ENCODE measurements around the gene GLI1. TPM values are rescaled to one million over a fixed set of nuclear protein-coding genes. Genes with fewer than 3 reads are reported as not detected.
A peak's percentile ranks its signal among the peaks of the same experiment; 100 is the strongest.
"Not testable (repeated sequence)": the region's sequence is repeated elsewhere in the genome, so short reads cannot be mapped to it uniquely, and the experiment has no call there.

The GLI1 gene
- polyA plus RNA-seq, 1 donor (not counting 4 experiments of a cell fraction or from before 2014, with no cell fraction given) = 1.0 TPM

- H3K4me3 ChIP-seq (ENCODE audit: control insufficient read depth in 2 of 3, extremely low read depth in 1 of 3, insufficient read depth in 2 of 3, low read depth in 1 of 3, low read length in 3 of 3) = no peak overlapping the region
- H3K9me3 ChIP-seq (ENCODE audit: control insufficient read depth, low read depth, low read length) = no peaks in the 10 kb centered on the region
- H4K20me1 ChIP-seq (ENCODE audit: control insufficient read depth, extremely low read depth, insufficient read depth, low read length) = no peaks in the 10 kb centered on the region
- dilution Hi-C loops (cut with MboI; ENCODE audit: extremely low pct_ligation_motif_present, low sequenced_read_pairs) = no loop called here
- no peak overlapping the region for H3K9ac ChIP-seq (ENCODE audit: control insufficient read depth, extremely low read depth, insufficient read depth, low read length)
- H3K27me3 ChIP-seq (ENCODE audit: control insufficient read depth, extremely low read depth, insufficient read depth, low read length) = no peaks in the 10 kb centered on the region
- H3K27ac ChIP-seq (ENCODE audit: control insufficient read depth, insufficient read depth, low read length) = no peak overlapping the region
- H3K4me2 ChIP-seq (ENCODE audit: control insufficient read depth, extremely low read depth, insufficient read depth, low read depth, low read length) = no peak overlapping the region
- H3K4me1 ChIP-seq (ENCODE audit: control insufficient read depth, extremely low read depth, insufficient read depth, low read length) = peaks cover 9% of the 10 kb centered on the region
- TF ChIP-seq, protein P1, sequence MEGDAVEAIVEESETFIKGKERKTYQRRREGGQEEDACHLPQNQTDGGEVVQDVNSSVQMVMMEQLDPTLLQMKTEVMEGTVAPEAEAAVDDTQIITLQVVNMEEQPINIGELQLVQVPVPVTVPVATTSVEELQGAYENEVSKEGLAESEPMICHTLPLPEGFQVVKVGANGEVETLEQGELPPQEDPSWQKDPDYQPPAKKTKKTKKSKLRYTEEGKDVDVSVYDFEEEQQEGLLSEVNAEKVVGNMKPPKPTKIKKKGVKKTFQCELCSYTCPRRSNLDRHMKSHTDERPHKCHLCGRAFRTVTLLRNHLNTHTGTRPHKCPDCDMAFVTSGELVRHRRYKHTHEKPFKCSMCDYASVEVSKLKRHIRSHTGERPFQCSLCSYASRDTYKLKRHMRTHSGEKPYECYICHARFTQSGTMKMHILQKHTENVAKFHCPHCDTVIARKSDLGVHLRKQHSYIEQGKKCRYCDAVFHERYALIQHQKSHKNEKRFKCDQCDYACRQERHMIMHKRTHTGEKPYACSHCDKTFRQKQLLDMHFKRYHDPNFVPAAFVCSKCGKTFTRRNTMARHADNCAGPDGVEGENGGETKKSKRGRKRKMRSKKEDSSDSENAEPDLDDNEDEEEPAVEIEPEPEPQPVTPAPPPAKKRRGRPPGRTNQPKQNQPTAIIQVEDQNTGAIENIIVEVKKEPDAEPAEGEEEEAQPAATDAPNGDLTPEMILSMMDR (optimal IDR thresholded peaks at IDR 0.05 in 1 of 3, IDR thresholded peaks at IDR 0.05 in 1 of 3, conservative IDR thresholded peaks at IDR 0.05 in 1 of 3; ENCODE audit: extremely low read depth in 1 of 3, insufficient read depth in 2 of 3, low read length in 3 of 3) = peak in 1 of 3 experiments; percentile 33
- no peak for TF ChIP-seq EZH2 (IDR thresholded peaks at IDR 0.05; ENCODE audit: low read length)
- FAIRE-seq (no peak), DNase-seq (ENCODE audit: low read depth, low spot score) (no peak)
- no peak overlapping the region for H2AFZ ChIP-seq (ENCODE audit: control insufficient read depth, low read length)
- peaks cover 28% of the 10 kb centered on the region for H3K79me2 ChIP-seq (ENCODE audit: control insufficient read depth, insufficient read depth, low read length)
- H3K9me1 ChIP-seq (ENCODE audit: control insufficient read depth, extremely low read depth, insufficient read depth, low read length) = no peaks in the 10 kb centered on the region
- H3K36me3 ChIP-seq (ENCODE audit: control insufficient read depth in 2 of 2, extremely low read depth in 1 of 2, insufficient read depth in 2 of 2, low read length in 2 of 2) = peaks cover 22 to 26% of the 10 kb centered on the region in 2 experiments
These were observed 32.1 kb downstream of the GLI1 start for GRCh38 chr12:57491393-57492280.

DNA sequence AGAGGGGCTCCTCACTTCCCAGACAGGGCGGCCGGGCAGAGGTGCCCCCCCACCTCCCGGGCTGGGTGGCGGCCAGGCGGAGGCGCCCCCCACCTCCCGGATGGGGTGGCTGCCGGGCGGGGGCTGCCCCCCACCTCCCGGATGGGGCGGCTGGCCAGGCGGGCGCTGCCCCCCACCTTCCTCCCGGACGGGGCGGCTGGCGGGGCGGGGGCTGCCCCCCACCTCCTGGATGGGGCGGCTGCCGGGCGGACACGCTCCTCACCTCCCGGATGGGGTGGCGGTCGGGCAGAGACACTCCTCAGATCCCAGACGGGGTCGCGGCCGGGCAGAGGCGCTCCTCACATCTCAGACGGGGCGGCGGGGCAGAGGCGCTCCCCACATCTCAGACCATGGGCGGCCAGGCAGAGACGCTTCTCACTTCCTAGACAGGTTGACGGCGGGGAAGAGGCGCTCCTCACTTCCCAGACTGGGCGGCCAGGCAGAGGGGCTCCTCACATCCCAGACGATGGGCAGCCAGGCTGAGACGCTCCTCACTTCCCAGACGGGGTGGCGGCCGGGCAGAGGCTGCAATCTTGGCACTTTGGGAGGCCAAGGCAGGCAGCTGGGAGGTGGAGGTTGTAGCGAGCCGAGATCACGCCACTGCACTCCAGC is 35.6 kb downstream of the GLI1 start:
- H3K27me3 ChIP-seq (ENCODE audit: control insufficient read depth, extremely low read depth, insufficient read depth, low read length); H2AFZ ChIP-seq (ENCODE audit: control insufficient read depth, low read length); dilution Hi-C loops (cut with MboI; ENCODE audit: extremely low pct_ligation_motif_present, low sequenced_read_pairs); H3K9me1 ChIP-seq (ENCODE audit: control insufficient read depth, extremely low read depth, insufficient read depth, low read length); H3K9ac ChIP-seq (ENCODE audit: control insufficient read depth, extremely low read depth, insufficient read depth, low read length); H3K79me2 ChIP-seq (ENCODE audit: control insufficient read depth, insufficient read depth, low read length); H3K27ac ChIP-seq (ENCODE audit: control insufficient read depth, insufficient read depth, low read length); DNase-seq (ENCODE audit: low read depth, low spot score); H3K4me2 ChIP-seq (ENCODE audit: control insufficient read depth, extremely low read depth, insufficient read depth, low read depth, low read length); H3K4me1 ChIP-seq (ENCODE audit: control insufficient read depth, extremely low read depth, insufficient read depth, low read length); H4K20me1 ChIP-seq (ENCODE audit: control insufficient read depth, extremely low read depth, insufficient read depth, low read length); H3K4me3 ChIP-seq (ENCODE audit: control insufficient read depth in 2 of 3, extremely low read depth in 1 of 3, insufficient read depth in 2 of 3, low read depth in 1 of 3, low read length in 3 of 3); H3K9me3 ChIP-seq (ENCODE audit: control insufficient read depth, low read depth, low read length); FAIRE-seq: not testable (repeated sequence)
- H3K36me3 ChIP-seq (ENCODE audit: control insufficient read depth in 2 of 2, extremely low read depth in 1 of 2, insufficient read depth in 2 of 2, low read length in 2 of 2) = peaks cover 27 to 42% of the 10 kb centered on the region in 2 experiments
